ENCODE data around the gene AKR1C4. TPM values are rescaled to one million over a fixed set of nuclear protein-coding genes. Genes with fewer than 3 reads are reported as not detected.
"Not testable (repeated sequence)": the region's sequence is repeated elsewhere in the genome, so short reads cannot be mapped to it uniquely, and the experiment has no call there.

Gene AKR1C4
- total RNA-seq, 2 donors from 2014 or later, result not detected

GRCh38 chr10:5243521-5243987 lies 46.9 kb downstream of the AKR1C4 start:
- ATAC-seq, result no peak
- H3K27ac Mint-ChIP-seq, result no peak overlapping the region
- no peaks in the 10 kb centered on the region for H3K36me3 Mint-ChIP-seq
- DNase-seq (ENCODE audit: low spot score in 2 of 2), result no peak
- peaks cover 0 to 5% of the 10 kb centered on the region in 2 donors for H3K9me3 Mint-ChIP-seq

DNA sequence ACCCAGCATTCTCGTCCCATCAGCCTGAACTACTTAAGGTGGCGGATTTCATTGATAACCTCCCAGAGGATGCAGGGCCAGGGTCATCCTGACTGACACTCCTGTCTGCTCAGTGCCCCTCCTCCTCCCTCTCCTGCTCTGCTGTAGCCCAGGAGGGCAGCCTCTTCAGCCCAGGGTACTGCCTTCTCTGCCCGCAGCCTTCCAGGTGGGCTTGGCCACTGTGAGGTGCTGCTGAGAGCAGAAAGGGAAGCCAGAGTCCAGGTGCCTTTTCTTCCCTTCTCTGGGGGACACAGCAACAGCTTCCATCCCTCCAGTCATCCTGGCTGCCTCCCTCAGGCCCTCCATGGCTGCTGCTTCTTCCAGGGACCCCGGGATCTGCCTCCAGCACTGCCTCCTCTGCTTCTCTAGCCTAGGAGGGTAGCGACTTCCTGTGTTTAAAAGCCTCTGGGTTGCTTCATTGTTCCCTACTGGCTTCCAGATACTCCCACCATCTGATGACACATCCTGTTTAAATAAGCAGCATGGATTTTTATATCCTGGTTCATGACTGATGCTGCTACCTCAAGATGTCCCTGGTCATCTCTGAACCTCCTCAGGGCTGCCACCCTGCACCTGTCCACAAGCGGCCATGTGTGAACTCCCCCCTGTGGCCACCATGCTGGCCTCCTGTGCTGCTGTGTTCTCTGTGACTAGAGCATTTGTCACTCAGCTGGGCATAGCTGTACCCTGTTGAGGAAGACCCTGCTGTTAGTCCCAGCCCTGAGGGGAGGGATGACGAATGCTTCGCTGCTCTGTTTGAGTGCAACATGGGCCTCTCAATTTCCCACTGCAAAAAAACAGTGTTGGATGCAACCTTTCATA lies 55.8 kb downstream of the AKR1C4 start:
- no peak for ATAC-seq
- no peaks in the 10 kb centered on the region for H3K9me3 Mint-ChIP-seq
- DNase-seq (ENCODE audit: low spot score in 2 of 2), result no peak
- no peak overlapping the region for H3K27ac Mint-ChIP-seq
- peaks cover 0 to 4% of the 10 kb centered on the region in 2 donors for H3K36me3 Mint-ChIP-seq

DNA sequence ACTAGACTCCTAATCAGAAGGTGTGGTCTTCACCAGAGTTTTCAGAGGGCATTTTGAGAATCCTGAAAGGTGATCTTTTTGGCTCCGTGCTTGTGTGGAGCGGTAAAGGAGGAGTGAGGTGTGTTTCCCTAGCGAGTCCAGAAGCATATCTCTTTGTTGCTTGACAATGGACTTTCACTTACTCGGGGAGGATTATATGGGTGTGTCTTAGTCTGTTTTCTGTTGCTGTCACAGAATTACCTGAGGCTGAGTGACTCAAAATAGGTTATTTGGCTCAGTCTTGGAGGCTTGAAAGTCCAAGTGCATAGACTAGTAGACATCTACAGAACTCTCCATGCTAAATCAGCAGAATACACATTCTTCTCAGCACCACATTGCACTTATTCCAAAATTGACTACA lies 57.9 kb downstream of the AKR1C4 start:
- ATAC-seq (no peak), DNase-seq (ENCODE audit: low spot score in 2 of 2) (no peak)
- Mint-ChIP-seq H3K9me3 (no peaks in the 10 kb centered on the region), H3K36me3 (peaks cover 0 to 4% of the 10 kb centered on the region in 2 donors), H3K27ac (no peak overlapping the region)

DNA sequence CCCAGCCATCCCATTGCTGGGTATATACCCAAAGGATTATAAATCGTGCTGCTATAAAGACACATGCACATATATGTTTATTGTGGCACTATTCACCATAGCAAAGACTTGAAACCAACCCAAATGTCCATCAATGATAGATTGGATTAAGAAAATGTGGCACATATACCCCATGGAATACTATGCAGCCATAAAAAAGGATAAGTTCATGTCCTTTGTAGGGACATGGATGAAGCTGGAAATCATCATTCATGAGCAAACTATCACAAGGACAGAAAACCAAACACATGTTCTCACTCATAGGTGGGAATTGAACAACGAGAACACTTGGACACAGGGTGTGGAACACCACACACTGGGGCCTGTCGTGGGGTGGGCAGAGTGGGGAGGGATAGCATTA lies 61.1 kb downstream of the AKR1C4 start:
- H3K9me3 Mint-ChIP-seq; ATAC-seq; H3K27ac Mint-ChIP-seq; H3K36me3 Mint-ChIP-seq; DNase-seq (ENCODE audit: low spot score in 2 of 2): not testable (repeated sequence)

GRCh38 chr10:5259132-5259951 lies 62.7 kb downstream of the AKR1C4 start:
- no peak for ATAC-seq
- no peak overlapping the region for H3K27ac Mint-ChIP-seq
- H3K36me3 Mint-ChIP-seq, result peaks cover 8 to 9% of the 10 kb centered on the region in 2 donors
- no peak for DNase-seq (ENCODE audit: low spot score in 2 of 2)
- H3K9me3 Mint-ChIP-seq, result peaks cover 0 to 3% of the 10 kb centered on the region in 2 donors

DNA sequence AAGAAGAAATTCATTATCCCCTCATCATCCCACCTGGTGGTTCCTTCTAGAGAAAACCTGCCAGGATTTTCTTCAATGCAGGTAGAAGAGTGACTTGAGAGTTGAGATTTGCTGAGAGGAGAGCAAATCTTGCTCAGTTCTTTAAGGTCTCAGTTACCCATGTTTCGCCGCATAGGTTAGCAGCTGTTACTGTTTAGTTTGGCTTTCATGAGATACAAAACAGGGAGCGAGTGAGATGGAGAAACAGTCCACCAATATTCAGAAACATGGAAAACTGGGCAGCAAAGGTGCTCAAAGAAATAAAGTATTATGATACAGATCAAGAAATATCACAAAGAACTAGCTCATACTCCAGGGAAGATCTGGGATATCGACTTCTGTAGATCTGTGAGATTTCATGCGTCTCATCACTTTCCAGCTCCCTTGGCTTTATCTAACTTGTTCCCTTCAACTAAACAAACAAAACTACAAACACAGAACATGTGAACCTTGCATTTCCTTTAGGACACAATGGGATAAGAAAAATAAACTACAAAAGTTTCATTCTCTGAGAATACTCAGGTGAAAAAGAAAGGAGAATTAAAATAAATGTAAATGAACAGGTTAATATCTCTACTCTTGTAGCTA lies 63.4 kb downstream of the AKR1C4 start:
- ATAC-seq, result no peak

DNA sequence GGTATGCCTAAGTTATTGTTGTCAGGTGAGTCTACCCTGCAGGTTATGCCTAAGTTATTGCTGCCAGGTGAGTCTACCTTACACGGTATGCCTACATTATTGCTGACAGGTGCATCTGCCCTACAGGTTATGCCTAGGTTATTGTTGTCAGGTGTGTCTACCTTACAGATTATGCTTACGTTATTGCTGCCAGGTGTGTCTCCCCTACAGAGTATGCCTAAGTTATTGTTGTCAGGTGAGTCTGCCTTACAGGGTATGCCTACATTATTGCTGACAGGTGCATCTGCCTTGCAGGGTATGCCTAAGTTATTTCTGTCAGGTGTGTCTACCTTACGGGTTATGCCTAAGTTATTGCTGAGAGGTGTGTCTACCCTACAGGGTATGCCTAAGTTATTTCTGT lies 64.2 kb downstream of the AKR1C4 start:
- no peak overlapping the region for H3K27ac Mint-ChIP-seq
- ATAC-seq (no peak), DNase-seq (ENCODE audit: low spot score in 2 of 2) (no peak)
- H3K36me3 Mint-ChIP-seq, result peaks cover 5 to 18% of the 10 kb centered on the region in 2 donors
- peaks cover 0 to 6% of the 10 kb centered on the region in 2 donors for H3K9me3 Mint-ChIP-seq

More for the DNA sequence above, 63.4 kb downstream of the AKR1C4 start:
- no peak for DNase-seq (ENCODE audit: low spot score in 2 of 2)
- H3K36me3 Mint-ChIP-seq, result peaks cover 5 to 11% of the 10 kb centered on the region in 2 donors
- H3K27ac Mint-ChIP-seq, result no peak overlapping the region
- H3K9me3 Mint-ChIP-seq, result peaks cover 0 to 6% of the 10 kb centered on the region in 2 donors

- Mint-ChIP-seq H3K36me3 (peaks cover 5 to 32% of the 10 kb centered on the region in 2 donors), H3K9me3 (peaks cover 3 to 10% of the 10 kb centered on the region in 2 donors), H3K27ac (no peak overlapping the region)
- DNase-seq (ENCODE audit: low spot score in 2 of 2) (no peak), ATAC-seq (no peak)
Observed at GRCh38 chr10:5265139-5265538, 68.5 kb downstream of the AKR1C4 start.

GRCh38 chr10:5266351-5266750 lies 69.7 kb downstream of the AKR1C4 start:
- ATAC-seq, result no peak
- H3K27ac Mint-ChIP-seq, result no peak overlapping the region
- peaks cover 5 to 32% of the 10 kb centered on the region in 2 donors for H3K36me3 Mint-ChIP-seq
- peaks cover 3 to 10% of the 10 kb centered on the region in 2 donors for H3K9me3 Mint-ChIP-seq
- DNase-seq (ENCODE audit: low spot score in 2 of 2), result no peak

DNA sequence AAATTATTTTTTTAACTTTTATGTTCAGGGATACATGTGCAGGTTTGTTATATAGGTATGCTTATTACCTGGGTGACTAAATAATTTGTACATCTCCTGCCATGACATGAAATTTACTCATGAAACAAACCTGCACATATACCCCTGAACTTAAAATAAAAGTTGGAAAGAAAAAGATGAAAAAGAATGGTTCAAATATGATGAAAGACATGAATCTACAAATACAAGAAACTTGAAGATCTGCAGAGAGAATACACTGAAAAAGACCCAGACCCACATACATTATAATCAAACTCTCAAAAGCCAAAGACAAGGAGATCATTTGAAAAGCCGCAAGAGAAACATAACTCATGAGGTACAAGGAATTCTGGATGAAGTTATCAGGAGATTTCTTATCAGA lies 70.2 kb downstream of the AKR1C4 start:
- Mint-ChIP-seq H3K27ac (no peak overlapping the region), H3K36me3 (peaks cover 5 to 32% of the 10 kb centered on the region in 2 donors), H3K9me3 (peaks cover 3 to 10% of the 10 kb centered on the region in 2 donors)
- ATAC-seq (no peak), DNase-seq (ENCODE audit: low spot score in 2 of 2) (no peak)

- DNase-seq (ENCODE audit: low spot score in 2 of 2), result no peak
- H3K9me3 Mint-ChIP-seq, result peaks cover 3 to 10% of the 10 kb centered on the region in 2 donors
- peaks cover 0 to 32% of the 10 kb centered on the region in 2 donors for H3K36me3 Mint-ChIP-seq
- no peak overlapping the region for H3K27ac Mint-ChIP-seq
- no peak for ATAC-seq
Observed at GRCh38 chr10:5268234-5268633, 71.6 kb downstream of the AKR1C4 start.

Other genes with a start within 250 kb of the AKR1C4 start
- 1 to 10 TPM in 1 of 2 donors, under 1 TPM in 1; 0.93 to 2.0 TPM for gene AKR1C1, start 233.4 kb upstream of the AKR1C4 start, total RNA-seq
- not detected for gene AKR1C2, start 193.0 kb upstream of the AKR1C4 start, total RNA-seq
- 1 to 10 TPM in 1 of 2 donors, not detected in 1; 1.5 TPM for gene AKR1C3, start 102.4 kb upstream of the AKR1C4 start, total RNA-seq
- gene AKR1C8, start 11.7 kb upstream of the AKR1C4 start, total RNA-seq, result under 1 TPM in 1 of 2 donors, not detected in 1; 0.58 TPM
- gene UCN3, start 168.1 kb downstream of the AKR1C4 start, total RNA-seq, result not detected
- gene TUBAL3, start 208.0 kb downstream of the AKR1C4 start, total RNA-seq, result not detected
- gene NET1, start 215.7 kb downstream of the AKR1C4 start, total RNA-seq, result 10 to 100 TPM; 19.5 to 33.4 TPM

All from activated naive CD4-positive, alpha-beta T cell treated with anti-CD3 and anti-CD28 coated beads, Interleukin-2, amount 50 U/mL, for 72 hours (primary cell).